CD4-positive, alpha-beta T cell treated with Interferon gamma for 1 hour (primary cell): ENCODE data around the gene EIF2AK2.
A peak's percentile ranks its signal among the peaks of the same experiment; 100 is the strongest.

ENCODE experiments used
- DNase-seq: peaks from one replicate; pipeline ENCODE4 v3.0.0-alpha.2; 2020

The EIF2AK2 gene

DNA sequence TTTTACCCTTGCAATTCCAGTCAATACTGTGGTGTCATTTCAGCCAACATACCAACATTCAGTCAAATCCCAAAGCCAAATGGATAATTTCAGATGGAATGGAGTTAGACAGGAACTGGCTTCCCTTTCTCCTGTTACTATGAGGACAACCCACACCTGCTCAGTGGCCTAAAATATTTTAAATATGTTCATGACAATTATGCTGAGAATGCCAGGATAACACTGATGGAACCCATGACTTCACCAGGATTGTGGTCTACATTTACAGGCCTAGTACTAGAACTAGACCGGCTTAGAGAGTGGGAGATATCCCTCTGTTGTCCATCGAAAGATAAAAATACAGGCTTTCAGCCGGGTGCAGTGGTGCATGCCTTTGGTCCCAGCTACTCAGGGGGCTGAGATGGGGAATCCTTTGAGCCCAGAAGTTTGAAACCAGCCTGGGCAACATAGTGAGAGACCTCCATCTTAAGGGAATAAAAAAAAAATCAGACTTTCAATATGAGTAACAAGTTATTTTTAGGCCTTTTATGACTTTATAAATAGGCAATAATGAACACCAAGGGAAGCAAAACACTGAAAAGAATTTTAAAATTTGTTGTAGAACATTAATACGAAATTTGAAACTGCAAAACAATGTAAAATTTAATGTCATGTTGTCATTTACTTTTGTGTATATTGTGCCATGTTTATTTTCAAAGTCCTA lies 58.2 kb downstream of the EIF2AK2 start:
- DNase-seq: no peak

DNA sequence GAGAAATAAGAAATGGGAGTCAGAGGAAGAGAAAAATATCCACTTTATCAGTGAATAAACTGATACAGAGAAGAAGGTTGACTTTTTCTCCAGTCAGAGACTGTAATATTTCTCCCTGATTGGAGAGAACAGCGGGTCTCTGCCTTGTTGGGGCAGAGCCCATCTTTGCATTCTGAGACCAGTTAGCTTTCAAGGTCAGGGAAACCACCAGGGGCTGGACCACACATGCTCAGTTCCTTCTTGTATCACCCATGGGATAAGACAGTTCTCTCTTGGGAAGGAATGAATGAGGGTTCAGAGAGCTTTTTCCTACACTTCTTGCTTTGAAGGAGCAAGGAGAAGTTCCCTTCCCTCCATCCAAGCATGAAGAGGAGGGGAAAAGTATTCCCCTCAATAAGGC lies 60.2 kb downstream of the EIF2AK2 start:
- DNase-seq: no peak

- DNase-seq: no peak
These were observed 64.9 kb downstream of the EIF2AK2 start for GRCh38 chr2:37091873-37092272.

DNA sequence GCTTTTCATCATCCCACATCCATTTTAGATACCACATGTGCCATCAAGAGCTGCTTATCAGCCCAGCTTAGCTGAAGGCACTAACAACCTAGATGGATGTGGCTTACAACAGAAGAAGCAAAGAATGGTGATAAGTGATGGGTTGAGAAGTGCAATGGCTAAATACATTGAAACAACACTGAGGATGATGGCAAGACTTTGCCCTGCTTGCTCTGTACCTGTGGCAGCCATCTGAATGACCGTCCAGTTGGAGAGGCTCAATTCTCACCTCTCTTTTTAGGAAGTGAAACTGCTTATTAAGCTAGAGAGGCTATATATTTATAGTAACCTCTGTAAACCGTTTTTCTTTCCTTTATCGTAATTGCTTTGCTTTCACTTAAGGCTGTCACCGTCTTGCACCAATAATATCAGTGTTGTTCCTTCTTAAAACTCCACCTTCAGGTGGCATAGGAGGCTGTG lies 66.7 kb downstream of the EIF2AK2 start:
- DNase-seq: no peak

- no peak for DNase-seq
These were observed 71.0 kb downstream of the EIF2AK2 start for GRCh38 chr2:37085731-37086147.

DNA sequence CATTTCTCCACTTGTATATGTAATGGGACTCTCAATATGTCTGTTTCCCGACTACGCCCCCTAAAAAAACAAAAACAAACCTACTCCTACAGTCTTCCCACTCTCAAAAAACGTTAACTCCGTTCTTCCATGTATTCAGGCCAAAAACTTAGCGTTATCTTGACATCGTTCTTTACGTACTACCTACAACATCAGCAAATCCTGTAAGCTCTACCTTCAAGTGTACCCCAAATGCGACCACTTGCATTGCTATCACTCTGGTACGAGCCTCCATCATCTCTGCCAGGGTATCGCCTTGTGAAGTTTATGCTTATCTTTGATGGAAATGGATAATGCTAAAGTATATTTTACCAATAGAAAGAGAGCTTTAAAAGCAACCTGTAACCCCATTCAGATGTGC lies 72.0 kb downstream of the EIF2AK2 start:
- no peak for DNase-seq

DNA sequence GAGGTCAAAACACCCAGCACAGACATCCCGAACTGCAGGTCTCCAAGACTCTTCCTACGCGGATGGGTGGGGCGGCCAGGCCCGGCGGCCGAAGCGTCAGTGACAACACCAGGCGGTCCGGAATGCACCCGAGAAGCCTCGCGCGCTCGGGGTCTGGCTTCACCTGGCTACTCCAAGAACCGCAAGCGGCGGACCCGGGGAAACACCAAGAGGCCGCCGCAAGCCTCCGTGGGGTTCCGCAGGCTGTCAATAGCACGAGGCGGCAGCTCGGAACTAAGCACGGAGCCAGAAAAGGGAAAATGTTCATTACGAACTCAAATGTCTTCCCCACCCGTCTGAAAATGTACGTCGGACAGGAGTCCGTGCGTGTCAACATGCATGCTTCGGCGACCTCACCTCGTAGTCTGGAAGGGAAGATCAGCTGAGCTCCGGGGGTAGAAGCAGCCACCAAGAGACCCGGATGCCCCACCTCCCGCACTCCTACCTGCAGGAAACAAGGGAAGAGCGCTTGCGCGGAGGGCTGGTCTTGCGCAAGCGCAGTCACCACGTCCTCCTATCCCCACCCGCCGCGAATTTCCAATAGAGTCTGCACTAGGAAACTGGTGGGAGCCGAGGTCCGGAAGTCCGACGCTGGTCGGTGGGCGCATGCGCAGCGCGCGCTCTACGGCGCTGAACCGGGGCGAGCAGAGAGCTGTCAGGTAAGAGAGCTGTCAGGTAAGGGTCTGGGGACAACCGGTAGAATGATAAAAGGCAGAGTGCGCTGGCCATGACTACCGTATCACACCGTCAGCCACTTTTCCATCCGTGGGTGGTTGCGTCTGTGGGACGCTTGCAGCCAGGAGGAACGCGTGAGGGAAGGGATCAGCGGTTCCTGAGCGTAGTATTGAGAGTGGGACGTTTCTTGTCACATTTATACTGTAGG lies 72.6 kb downstream of the EIF2AK2 start, which contains the start of the genes GPATCH11 and HEATR5B:
Gene GPATCH11, plus strand, starts transcription at position 646 of the 922 bp plus-strand sequence. CDS start 3,864 bp downstream, outside the sequence.
Gene HEATR5B, minus strand, starts transcription at position 500 of the 922 bp plus-strand sequence. CDS start 958 bp downstream, outside the sequence.
- DNase-seq: peak; percentile 95

GRCh38 chr2:37080689-37081088 lies 76.1 kb downstream of the EIF2AK2 start:
- no peak for DNase-seq

DNA sequence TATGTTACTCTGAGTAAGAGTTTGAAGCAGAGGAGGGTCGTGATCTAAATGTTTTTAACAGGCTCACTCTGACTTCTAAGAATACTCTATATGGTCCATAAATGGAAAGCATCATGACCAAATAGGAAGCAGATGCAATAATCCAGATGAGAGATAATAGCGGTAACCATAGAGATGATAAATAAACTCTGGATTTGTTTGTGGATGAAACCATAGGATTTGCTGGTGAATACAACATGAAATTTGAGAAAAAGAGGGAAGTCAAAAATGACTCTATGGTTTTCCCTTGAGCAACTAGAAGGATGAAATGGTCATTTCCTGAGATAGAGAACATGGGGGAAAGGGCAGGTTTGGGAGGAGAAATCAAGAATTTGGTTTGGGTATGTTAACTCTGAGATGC lies 76.5 kb downstream of the EIF2AK2 start:
- no peak for DNase-seq

DNA sequence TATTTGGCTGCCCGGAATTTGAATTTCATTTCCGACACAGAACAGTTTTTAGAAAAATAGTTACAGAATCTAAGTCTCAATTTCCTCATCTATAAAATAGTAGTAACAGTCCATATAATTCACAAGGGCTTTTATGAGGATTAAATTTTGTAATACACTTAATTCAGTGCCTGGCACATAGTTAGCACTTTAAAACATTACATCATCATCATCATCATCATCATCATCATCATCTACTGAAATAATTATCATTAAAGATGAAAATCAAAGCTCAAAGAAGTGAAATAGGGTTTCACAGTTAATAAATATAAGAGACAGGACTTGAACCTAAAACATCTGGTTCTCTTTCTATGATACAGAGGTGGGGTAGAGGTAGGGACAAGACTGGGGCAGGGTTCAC lies 85.8 kb downstream of the EIF2AK2 start:
- DNase-seq: no peak

- no peak for DNase-seq
These were observed 88.1 kb downstream of the EIF2AK2 start for GRCh38 chr2:37068686-37069085.

GRCh38 chr2:37061776-37062175 lies 95.0 kb downstream of the EIF2AK2 start:
- DNase-seq: no peak

- DNase-seq: no peak
These were observed 95.6 kb downstream of the EIF2AK2 start for GRCh38 chr2:37061013-37061711.

DNA sequence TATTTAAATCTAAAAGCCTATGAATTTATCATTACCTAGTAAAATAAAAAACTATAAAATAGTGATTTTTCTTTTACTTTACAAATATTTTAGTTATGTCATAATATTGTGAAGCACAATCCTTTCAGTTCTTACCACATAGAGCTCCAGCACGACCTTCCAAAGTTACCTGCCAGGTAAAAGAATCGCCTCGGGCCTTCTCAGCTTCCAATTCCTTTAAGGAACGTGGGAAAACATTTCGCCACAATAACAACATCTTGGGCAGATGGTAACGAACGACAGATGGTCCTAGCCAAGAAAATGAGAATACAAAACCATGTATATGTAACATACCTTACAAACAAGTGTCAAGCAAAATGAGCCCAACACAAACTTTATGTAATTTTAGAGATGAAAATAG lies 96.3 kb downstream of the EIF2AK2 start:
- no peak for DNase-seq

DNA sequence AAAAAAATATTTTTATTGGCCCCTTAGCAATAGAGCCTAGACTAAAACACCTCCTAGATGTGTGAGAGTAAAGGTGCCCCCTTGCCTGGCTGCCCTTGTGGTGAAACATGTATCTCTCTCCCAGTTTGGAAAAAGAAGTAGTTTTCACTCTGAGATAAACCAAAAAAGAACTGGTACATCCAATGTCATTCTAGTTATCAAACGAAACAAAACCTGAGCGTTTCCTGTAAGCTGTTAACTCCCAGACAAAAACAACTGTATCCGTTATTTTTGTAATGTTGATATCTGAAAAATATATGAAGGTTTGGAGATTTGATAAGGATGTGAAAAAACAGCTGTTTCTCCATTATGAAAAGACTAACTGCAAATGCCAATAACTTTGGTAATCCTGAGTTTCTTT lies 96.9 kb downstream of the EIF2AK2 start:
- no peak for DNase-seq

DNA sequence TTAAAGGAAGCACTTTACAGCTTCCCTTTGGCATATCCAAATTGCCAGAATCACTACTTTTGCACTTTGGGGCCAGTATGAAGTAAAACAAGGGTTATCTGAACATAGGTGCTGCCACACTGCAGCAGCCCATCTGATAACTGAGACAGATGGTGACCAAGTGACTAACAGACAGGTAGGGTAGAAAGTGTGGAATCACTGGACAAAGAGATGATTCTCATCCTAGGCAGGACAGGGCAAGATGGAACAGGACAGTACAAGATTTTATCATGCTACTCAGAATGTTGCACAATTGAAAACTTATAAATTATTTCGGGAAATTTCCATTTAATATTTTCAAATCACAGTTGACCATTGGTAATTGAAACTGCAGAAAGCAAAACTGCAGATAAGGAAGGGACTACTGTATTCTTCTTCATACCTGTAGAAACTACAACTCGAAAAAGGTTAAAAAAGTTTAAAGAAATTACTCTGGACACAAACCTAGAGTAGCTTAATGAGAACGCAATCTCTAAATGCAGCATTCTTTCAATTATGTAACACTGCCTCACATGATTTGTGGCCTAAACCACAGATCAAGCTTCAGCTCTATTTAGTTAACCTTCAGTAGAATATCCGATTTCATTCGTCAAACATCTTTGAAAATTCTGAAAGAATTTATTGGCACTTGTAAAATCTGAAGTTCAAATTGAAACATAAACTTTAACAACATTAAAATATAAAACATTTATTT lies 104.0 kb downstream of the EIF2AK2 start:
- DNase-seq: no peak
